Inferior parietal cortex (tissue), 1 donor: ENCODE data around the gene R3HCC1L.
A peak's percentile ranks its signal among the peaks of the same experiment; 100 is the strongest.
"Not testable (repeated sequence)": the region's sequence is repeated elsewhere in the genome, so short reads cannot be mapped to it uniquely, and the experiment has no call there.

Source experiments
- DNase-seq: peaks from one replicate; pipeline ENCODE4 v3.0.0-alpha.2; 2016; ENCODE audit errors: extremely low spot score

The R3HCC1L gene

GRCh38 chr10:98131619-98132018 lies 2.8 kb upstream of the R3HCC1L start:
- DNase-seq = no peak

DNA sequence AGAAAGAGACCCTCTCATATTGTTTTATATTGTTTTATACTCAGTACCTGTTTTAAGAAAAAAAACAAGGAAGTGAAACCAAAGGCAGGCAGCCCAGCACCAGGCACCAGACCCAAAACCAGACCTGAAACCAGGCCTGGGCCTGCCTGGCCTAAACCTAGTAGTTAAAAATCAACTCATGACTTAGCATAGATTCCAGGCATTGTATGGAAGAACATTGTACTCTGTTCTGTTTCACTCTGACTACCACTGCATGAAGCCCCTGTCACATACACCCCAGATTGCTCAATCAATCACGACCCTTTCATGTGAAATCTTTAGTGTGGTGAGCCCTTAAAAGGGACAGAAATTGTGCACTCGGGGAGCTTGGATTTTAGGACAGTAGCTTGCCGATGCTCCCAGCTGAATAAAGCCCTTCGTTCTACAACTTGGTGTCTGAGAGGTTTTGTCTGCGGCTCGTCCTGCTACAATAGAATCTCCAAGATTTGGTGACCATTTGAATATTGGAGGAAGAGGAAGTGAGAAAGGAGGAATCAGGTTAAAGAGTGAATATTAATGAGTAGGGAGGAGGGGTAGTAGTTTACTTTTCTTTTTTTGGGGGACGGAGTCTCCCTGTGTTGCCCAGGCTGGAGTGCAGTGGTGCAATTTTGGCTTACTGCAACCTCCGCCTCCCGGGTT lies 1.2 kb upstream of the R3HCC1L start:
- not testable (repeated sequence) for DNase-seq

- no peak for DNase-seq
These were observed 383 bp upstream of the R3HCC1L start for GRCh38 chr10:98134117-98134430.

DNA sequence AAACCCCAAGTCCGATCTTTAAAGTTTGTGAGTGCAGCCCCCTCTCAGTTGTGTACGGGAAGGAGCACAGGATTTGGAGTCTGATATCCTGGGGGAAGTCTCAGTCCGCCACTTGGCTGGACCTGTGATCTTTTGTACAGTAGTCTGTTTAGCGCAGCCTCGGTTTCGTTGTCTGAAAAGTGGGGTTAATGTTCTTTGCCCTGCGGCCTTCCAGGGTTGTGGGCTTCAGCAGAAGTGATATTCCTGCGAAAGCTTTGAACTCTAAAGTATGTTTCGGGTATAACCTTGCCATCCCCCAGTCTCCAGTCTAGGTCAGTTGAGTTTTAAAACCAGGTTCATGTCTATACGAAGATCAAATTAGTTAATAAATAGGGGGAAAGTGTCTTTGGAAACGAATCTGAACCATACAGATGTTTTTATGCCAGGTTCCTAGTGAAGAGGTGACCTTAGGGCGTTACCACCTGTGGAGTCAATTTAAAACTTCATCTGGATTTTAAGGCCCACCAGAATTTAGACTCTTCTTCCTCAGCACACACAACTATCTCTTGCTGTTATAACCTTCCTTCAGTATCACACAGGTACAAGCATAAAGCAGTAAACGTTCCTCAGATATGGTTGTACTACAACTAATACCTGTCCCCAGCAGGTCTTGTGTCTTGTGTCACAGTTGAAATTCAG lies 904 bp downstream of the R3HCC1L start:
- peak; percentile 7 for DNase-seq

- not testable (repeated sequence) for DNase-seq
These were observed 2.3 kb downstream of the R3HCC1L start for GRCh38 chr10:98136775-98137174.

DNA sequence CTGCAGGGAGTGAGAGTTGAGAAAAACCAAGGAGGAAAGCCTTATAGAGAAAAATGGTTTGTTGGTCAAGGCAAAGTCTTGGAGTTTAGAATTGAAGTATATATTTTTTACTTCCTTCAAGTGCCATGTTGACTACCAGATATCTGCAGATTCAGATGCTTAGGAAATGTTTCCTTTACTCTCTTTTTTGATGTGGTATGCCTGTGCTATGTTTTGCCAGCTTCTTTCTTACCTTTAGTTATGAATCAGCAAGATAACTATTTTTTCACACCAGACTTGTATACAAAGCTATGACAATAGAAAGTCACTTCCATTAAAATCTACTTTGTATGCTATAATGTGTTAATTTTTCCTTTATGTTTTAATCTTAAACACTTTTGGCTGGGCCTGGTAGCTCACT lies 3.6 kb downstream of the R3HCC1L start:
- no peak for DNase-seq

DNA sequence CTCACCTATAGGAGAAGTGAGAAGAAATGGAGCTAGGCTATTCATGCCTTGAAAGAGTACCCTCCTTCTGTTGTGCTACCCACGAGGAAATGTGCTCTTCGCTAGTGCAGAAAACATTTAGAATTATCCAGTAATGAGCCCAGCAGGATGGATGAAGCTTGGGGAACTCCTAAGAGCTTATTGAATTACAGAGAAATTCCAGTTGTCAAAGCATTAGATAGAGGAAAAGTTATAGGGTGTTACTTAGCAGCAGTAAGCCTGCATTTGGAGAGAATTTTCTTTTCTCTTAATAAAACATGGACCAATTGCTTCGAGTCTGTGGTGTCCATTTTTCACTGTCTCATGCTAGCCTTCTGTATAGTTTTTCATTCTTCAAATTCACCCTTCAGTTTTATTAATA lies 5.0 kb downstream of the R3HCC1L start:
- DNase-seq = no peak

DNA sequence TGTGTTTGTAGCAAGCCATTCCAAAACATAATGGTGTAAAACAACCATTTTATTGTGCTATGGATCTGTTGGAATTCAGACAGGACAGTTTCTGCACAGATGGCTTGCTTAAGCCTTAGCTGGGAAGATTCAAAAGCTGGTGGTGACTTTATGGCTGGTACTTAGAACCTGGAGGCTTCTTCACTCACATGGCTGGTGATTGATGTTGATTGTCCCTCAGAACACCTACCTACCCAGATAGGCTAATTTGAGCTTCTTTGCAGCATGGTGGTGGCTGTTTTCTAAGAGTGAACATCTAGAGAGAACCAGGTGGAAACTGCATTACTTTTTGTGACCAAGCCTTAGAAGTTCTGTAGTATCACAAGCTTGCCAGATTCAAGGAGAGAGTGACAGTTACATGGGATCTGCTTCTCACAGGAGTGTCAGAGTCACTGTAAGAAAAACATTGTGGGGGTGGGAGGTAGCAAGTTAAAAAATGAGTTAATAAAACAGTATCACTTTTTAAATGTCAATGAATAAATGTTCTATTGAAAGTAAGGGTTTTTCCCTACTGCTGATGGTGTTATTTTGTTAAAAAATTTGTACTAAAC lies 7.1 kb downstream of the R3HCC1L start:
- DNase-seq = no peak

GRCh38 chr10:98144985-98145384 lies 10.5 kb downstream of the R3HCC1L start:
- DNase-seq = no peak

DNA sequence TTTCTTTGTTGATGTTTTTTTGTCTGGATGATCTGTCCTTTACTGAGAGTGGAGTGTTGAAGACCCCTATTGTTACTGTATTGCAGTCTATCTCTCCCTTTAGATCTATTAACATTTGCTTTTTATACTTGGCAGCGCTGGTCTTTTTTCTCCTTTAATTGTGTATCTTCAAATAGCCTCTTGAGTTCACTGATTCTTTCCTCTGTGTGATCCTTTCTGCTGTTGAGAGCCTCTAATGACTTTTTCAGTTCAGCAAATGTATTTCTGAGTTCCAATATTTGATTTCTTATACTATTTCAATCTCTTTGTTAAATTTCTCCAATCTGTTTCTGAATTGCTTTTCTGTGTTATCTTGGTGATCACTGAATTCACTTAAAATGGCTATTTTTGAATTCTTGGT lies 15.4 kb downstream of the R3HCC1L start:
- DNase-seq = no peak

DNA sequence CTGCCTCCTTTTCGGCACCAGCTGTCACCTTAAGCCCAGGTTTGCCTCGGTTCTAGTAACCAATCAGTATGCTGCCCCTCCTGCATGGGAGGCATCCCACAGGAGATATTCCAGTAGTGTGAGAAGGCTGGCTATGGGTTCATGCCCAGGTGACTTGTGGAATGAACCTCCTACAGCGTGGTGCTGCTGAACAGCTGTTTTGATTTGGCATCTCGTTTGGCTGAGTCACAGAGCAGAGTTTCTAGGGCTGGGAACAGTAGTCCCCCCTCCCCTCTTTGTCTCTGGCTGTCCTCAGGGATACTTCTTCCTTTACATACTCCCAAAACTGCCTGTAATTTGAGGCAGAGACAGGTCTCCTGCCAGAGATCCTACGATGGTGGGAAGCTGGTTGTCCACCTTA lies 16.1 kb downstream of the R3HCC1L start:
- no peak for DNase-seq

DNA sequence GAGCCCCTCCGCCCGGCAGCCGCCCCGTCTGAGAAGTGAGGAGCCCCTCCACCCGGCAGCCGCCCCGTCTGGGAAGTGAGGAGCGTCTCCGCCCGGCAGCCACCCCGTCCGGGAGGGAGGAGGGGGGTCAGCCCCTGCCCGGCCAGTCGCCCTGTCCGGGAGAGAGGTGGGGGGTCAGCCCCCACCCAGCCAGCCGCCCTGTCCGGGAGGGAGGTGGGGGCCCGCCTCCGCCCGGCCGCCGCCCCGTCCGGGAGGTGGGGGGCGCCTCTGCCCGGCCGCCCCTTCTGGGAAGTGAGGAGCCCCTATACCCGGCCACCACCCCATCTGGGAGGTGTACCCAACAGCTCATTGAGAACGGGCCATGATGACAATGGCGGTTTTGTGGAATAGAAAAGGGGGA lies 18.3 kb downstream of the R3HCC1L start:
- not testable (repeated sequence) for DNase-seq

- not testable (repeated sequence) for DNase-seq
These were observed 18.9 kb downstream of the R3HCC1L start for GRCh38 chr10:98153213-98153958.

- no peak for DNase-seq
These were observed 19.6 kb downstream of the R3HCC1L start for GRCh38 chr10:98154076-98154475.

DNA sequence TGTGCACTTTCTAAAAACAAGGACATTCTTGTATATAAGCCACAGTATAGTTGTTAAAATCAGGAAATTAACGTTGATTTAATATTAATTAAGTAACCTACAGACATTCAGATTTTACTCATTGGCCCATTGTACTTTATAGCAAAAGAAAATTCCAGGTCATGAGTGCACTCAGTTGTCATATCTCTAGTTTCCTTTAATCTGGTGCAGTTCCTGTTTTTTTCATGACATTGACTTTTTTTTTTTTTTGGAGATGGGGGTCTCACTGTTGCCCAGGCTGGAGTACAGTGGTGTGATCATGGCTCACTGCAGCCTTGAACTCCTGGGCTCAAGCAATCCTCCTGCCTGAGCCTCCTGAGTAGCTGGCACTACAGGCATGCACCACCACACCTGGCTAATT lies 24.1 kb downstream of the R3HCC1L start:
- DNase-seq = no peak

DNA sequence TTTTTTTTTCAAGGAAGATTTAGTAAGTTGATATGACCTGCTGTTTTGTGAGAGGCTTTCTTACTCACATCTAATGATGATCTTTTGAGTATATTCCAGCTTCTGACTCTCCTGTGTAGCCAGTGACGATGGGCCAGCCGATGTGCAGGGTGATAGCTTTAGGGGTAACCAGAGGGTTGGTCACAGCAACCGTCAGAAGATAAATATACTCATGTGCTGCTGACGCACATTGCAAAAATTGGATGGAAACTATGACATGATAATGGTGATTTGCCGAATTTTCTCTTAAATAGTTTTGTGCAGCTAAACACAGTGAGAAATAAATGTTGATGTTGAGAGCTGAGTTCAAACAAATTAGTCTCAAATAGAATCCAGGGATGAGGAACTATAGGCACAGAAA lies 29.5 kb downstream of the R3HCC1L start:
- DNase-seq = no peak

- DNase-seq = no peak
These were observed 32.7 kb downstream of the R3HCC1L start for GRCh38 chr10:98167191-98167590.

DNA sequence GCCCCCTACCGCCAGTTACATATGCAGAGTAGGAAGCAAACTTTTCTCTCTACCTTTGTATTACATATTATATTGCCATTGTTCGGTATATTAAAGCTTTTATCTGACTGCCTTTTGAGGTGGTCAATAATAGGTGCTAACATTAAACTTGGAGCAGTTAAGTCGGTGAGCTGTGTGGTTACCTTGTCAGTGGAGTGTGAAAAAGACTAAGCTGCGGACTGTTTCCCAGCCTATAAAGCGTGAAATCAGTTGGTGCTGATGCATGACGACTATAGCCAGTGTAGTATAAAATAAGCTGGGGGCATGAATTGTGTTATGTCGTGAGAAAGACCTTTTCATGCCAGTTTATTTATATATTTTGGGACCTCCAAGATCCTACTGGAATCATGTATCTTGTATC lies 33.7 kb downstream of the R3HCC1L start:
- no peak for DNase-seq

- no peak for DNase-seq
These were observed 34.3 kb downstream of the R3HCC1L start for GRCh38 chr10:98168766-98169165.

- DNase-seq = no peak
These were observed 34.9 kb downstream of the R3HCC1L start for GRCh38 chr10:98169379-98169778.

GRCh38 chr10:98170249-98171117 lies 36.0 kb downstream of the R3HCC1L start:
- DNase-seq = peak; percentile 74

- no peak for DNase-seq
These were observed 37.6 kb downstream of the R3HCC1L start for GRCh38 chr10:98172073-98172472.
